ENCODE results near the gene SPHKAP.
"Not testable (repeated sequence)": the region's sequence is repeated elsewhere in the genome, so short reads cannot be mapped to it uniquely, and the experiment has no call there.

The SPHKAP gene

DNA sequence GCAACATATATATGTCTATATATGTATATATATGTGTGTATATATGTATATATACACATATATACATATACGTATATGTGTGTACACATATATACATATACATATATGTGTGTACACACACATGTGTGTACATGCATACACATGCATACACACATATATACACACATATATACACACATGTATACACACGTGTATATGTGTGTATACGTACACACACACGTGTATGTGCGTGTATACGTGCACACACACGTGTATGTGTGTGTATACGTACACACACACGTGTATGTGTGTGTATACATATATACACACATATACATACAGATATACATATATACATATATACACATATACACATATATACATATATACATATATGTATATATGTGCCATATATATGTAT is 89.4 kb downstream of the SPHKAP start:
- DNase-seq (ENCODE audit: low read depth), result no peak

DNA sequence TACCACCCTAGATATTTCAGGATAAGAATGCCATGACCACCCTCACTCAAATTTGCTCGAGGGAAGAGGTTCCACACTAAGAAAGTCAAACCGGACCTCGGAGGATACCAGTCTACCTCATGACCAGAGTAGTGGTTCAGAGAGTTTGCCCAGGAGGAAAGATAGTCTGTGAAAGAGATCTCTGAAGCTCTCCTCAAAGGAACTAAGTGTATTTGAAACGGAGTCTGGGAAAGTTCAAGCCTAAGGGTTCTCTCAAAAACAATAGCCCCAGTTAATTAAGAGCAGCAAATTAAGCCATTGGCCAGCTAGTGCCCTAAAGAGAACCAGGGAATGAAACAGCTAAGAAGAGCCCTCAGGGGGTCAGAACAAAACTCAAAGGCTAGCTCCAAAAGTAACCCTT is 94.9 kb downstream of the SPHKAP start:
- DNase-seq (ENCODE audit: low read depth), result no peak

DNA sequence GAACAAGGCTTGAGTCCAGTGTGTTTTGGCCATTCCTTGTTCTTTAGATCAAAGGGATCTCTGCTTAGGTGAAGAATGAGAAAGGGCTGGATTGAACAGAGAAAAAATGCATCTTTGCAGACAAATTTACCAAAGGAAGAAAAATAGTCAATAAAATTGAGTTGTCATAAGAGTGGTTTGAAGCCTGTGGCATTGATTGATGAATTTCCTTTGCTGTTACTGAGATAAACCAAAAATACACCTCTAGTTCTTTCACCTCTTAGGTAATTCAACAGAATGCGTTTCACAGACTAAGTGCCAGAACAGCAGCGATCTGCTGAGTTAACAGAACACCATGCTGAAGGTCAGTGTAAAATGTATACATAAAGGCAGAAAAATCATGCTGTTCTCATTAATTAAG is 96.8 kb downstream of the SPHKAP start:
- no peak for DNase-seq (ENCODE audit: low read depth)

- no peak for DNase-seq (ENCODE audit: low read depth)
These were observed 98.4 kb downstream of the SPHKAP start for GRCh38 chr2:228083131-228083530.

DNA sequence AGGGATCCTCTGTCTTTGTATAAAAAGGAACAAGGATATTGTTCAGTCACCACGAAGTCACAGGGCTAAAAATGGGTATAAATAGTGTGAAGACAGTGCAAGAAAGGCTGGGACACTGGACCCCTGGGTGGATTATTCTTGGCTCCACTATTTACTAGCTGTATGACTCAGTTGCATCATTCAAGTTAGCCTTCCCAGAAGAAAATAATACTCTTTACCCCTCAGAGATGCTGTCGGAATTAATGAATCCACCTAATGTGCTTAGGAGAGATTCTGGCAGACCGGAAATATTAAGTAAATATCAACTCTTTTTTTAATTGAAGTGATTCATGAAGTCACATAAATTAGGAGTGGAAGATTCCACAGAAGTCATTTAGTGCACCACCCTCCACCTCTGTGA is 98.9 kb downstream of the SPHKAP start:
- DNase-seq (ENCODE audit: low read depth), result no peak

- DNase-seq (ENCODE audit: low read depth), result no peak
These were observed 102.3 kb downstream of the SPHKAP start for GRCh38 chr2:228079194-228079593.

DNA sequence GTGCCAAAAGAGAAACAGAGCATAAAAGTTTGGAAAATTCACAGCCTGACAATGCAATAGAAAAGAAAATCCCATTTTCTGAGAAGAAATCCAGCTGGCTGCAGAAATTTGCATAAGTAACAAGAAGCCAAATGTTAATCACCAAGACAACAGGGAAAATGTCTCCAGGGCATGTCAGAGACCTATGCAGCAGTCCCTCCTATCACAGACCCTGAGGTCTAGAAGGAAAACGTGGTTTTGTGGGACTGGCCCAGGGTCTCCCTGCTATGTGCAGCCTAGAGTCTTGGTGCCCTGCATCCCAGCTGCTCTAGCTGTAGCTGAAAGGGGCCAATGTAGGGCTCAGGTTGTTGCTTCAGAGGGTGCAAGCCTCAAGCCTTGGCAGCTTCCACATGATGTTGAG is 104.8 kb downstream of the SPHKAP start:
- DNase-seq (ENCODE audit: low read depth), result not testable (repeated sequence)

DNA sequence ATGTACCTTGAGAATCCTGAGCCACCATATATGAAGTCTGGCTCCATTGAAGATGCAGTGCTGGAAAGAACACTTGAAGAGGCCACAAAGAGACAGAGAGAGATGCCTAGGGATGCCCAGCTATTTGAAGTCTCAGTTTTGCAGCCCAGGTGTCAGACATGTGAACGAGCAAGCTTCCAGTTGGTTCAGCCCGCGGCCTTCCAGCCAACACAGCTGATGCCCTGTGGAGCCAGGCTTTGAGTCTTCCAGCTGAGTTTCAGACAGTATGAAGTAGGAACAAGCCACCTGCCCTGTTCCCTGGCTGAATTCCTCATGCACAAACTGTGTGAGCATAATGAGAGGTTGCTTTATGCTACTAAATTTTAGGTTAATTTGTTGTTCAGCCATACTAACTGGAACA is 108.8 kb downstream of the SPHKAP start:
- no peak for DNase-seq (ENCODE audit: low read depth)

DNA sequence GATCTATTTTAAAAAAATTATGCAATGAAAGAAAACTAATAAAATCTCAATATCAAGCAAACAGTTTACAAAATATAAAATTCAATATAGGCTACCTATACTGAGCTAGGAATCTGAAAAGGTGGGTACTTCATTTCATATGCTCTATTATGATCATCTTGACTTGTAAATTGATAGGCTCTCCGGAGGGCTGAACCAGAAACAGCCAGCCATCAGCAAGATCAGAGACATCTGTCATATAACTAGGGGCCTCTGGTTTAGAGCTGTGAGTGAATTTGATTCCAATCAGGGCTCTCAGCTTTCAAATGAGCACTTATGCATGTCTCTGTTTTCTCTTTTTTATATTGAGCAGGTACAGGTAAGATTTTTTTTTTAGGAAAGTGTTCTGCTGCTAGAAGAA is 114.2 kb downstream of the SPHKAP start:
- DNase-seq (ENCODE audit: low read depth), result no peak

DNA sequence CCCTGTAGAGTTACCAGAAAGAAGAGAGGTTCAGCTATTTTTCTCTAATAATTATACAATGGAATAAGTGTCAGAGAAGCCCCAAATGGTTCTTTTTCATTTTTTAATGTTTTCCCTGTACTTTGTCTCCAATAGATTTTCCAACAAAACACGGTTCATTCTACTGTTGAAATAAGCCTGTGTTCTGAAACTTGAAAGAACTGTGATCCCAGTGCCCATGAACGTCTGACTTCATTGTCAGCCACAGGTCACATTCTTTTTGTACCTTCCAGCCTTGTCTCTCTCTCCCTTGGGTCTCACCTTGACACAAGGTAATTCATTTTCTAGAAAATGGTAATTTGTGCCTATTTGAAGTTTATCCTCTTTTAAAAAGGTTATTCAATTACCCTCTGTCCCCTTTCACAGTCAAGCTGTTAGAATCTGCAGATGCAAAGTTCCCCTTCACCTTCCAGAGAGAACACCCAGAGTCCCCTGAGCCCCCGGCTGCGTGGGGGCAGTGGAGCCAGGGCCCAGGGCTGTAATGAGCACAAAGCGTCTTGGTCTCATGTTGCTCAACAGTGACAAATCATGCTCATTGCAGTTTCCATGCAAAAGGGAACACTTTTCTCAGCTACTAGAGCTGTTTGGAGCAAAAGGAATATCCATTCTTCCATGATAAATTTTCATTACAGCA is 115.2 kb downstream of the SPHKAP start:
- no peak for DNase-seq (ENCODE audit: low read depth)

DNA sequence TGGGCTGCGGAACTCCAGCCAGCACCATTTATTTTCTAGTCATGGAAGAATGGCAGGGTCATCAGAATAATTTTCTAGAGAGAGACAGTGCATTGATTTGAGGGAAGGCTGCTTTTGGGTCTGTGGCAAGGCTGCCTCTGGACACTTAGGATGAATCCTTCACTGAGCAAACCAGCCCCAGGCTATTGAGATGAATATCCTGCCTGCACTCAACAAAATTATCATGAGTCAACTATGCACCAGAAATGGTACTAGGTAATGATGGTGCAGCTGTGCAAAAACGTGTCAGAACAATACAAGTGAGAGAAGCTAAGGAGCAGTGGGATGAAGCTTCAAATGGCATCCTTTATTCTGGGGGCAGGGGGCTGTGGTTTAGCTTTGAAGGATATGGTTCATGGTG is 115.8 kb downstream of the SPHKAP start:
- DNase-seq (ENCODE audit: low read depth), result no peak

- DNase-seq (ENCODE audit: low read depth), result no peak
These were observed 116.6 kb downstream of the SPHKAP start for GRCh38 chr2:228064796-228065315.

- DNase-seq (ENCODE audit: low read depth), result no peak
These were observed 117.5 kb downstream of the SPHKAP start for GRCh38 chr2:228064024-228064423.

- DNase-seq (ENCODE audit: low read depth), result no peak
These were observed 117.9 kb downstream of the SPHKAP start for GRCh38 chr2:228063558-228063957.

GRCh38 chr2:228059735-228060134 is 121.8 kb downstream of the SPHKAP start:
- DNase-seq (ENCODE audit: low read depth), result no peak

- DNase-seq (ENCODE audit: low read depth), result no peak
These were observed 125.0 kb downstream of the SPHKAP start for GRCh38 chr2:228056293-228057097.

GRCh38 chr2:228048838-228049490 is 132.5 kb downstream of the SPHKAP start:
- no peak for DNase-seq (ENCODE audit: low read depth)

GRCh38 chr2:228040995-228041394 is 140.5 kb downstream of the SPHKAP start:
- no peak for DNase-seq (ENCODE audit: low read depth)

DNA sequence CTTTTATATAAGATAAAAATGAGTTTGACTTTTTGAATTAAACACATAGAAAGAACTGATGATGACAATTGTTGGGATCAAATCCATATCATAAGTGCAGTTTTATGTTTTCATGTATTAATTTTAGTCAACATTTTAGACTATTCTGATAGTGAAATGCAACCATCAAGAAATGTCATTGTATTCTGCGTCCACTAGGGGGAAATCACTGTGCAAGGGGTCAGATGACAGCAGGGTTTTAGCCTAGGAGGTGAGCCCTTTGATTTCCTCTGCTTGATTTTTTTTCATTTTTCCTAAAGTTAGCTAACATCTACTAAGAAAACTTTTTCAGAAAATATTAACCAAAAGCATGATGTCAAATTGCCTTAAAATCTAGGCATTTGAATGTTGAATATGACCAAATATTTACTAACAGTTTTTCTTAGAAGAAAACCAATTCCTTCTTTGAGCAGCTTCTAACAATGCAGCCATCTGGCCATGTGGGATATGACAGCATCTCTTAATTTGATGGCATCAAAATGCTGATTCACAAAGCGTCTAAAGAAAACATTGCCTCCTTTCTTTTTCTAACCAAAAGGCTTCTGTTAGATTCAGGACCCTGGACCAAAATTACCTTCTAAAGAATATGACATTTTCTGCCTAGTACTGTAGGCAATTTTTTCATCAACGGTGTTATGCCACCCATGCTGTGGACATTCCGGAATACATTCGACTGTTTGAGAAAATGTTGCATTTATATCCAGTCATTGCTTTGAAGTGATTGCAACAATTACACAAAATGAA is 141.5 kb downstream of the SPHKAP start:
- no peak for DNase-seq (ENCODE audit: low read depth)

DNA sequence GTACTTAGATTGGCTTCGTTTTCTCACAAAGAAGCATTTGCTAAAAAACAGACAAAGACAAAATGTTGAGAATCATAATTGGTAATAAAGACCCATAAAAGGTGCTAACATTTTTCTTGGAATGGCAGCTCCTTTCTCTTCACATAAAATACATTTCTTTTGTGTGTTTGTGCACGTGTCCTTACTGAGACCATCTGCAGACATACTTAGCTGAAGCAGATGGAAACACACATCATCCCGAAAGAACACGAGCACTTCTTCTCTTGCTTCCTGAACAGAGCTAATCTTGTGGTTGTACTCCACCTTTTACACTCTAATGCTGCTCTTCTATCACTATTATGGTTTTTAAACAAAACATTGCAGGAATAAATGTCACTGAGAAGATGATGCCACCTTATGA is 142.5 kb downstream of the SPHKAP start:
- DNase-seq (ENCODE audit: low read depth), result no peak

DNA sequence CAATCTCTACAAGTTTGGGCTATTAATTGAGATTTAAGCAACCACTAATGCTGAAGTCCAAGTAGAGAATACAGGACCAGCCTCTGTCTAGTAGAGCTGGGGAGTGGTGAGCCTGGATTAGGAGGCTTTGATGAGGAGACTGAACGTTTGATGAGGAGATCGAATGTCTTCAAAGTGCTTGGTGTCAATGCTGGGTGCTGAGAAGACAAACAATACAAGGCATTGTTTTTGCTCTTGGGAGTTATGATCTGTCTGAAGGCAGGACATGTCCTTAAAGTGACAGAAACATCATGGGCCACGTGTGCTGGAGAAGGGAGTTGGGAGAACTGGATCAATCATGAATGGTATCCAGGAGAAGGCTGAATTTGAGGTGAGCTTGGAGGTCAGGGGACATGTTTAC is 143.6 kb downstream of the SPHKAP start:
- no peak for DNase-seq (ENCODE audit: low read depth)

DNA sequence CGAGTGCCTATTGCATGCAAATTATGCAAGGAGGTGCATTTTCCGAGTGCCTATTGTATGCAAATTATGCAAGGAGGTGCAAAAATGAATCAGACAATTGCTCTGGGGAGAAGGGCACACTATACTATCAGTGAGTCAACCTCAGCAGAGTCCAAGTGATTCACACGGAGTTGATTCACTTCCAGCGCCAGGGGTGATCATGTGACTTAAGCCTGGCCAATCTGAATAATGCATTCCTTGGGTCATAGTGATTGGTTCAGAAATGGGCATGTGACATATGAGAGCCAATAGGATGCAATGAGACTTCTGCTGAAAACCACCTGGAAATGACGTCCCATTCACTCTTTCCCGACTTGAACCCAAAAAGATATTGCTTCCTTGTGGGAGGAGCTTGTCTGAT is 157.9 kb downstream of the SPHKAP start:
- DNase-seq (ENCODE audit: low read depth), result no peak
